Heart left ventricle (tissue), 16 donors: ENCODE results near the gene CRISPLD2. TPM values are rescaled to one million over a fixed set of nuclear protein-coding genes. Genes with fewer than 3 reads are reported as not detected.

Source experiments
- ATAC-seq, 4 donors: fragments of 200-7000 bp; cut with Tn5 transposase; one replicate each; pipeline ENCODE4 v1.9.1; 2020 to 2022; ENCODE audit warnings: moderate library complexity in 4 of 4, mild to moderate bottlenecking in 3 of 4, moderate number of reproducible peaks in 1 of 4
- DNase-seq, 5 donors: peaks; one replicate each; pipeline ENCODE4 v3.0.0-alpha.2; 2020
- H3K27ac ChIP-seq, 12 donors: fragments of 200-600 bp; sonication (generic) in 4 of 12; one replicate each; pipeline versions ENCODE4 v1.5.0 to v1.8.0; 2016 to 2022; ENCODE audit warnings: mild to moderate bottlenecking in 2 of 12
- H3K27me3 ChIP-seq, 9 donors: fragments of 200-600 bp; sonication (generic) in 2 of 9; one replicate each; pipeline versions ENCODE4 v1.5.1 to v1.8.0; 2016 to 2022; ENCODE audit warnings: mild to moderate bottlenecking in 3 of 9
- H3K36me3 ChIP-seq, 9 donors: fragments of 200-600 bp; sonication (generic) in 2 of 9; one replicate each; pipeline versions ENCODE4 v1.5.0 to v1.8.0; 2018 to 2022; ENCODE audit warnings: mild to moderate bottlenecking in 2 of 9
- H3K4me1 ChIP-seq, 12 donors: fragments of 200-600 bp; sonication (generic) in 4 of 12; one replicate each; pipeline versions ENCODE4 v1.5.0 to v1.8.0; 2016 to 2022; ENCODE audit warnings: mild to moderate bottlenecking in 3 of 12
- H3K4me3 ChIP-seq, 12 donors: fragments of 200-600 bp; sonication (generic) in 4 of 12; one replicate each; pipeline versions ENCODE4 v1.5.0 to v1.8.0; 2017 to 2022; ENCODE audit warnings: mild to moderate bottlenecking in 9 of 12, moderate library complexity in 4 of 12
- H3K9me3 ChIP-seq, 12 donors: fragments of 200-600 bp; sonication (generic) in 4 of 12; one replicate each; pipeline versions ENCODE4 v1.5.0 to v1.8.0; 2016 to 2022; ENCODE audit warnings: mild to moderate bottlenecking in 1 of 12
- CTCF ChIP-seq, 12 donors: fragments of 200-600 bp; sonication (generic) in 4 of 12; IDR thresholded peaks; one replicate each; pipeline versions ENCODE4 v1.5.0 to v1.8.0; 2018 to 2022; ENCODE audit warnings: antibody characterized with exemption in 12 of 12, mild to moderate bottlenecking in 5 of 12
- POLR2A ChIP-seq, 2 donors: fragments of 450-650 bp; IDR thresholded peaks; one replicate each; pipeline ENCODE4 v1.6.1; 2017; ENCODE audit warnings: antibody characterized with exemption in 2 of 2, mild to moderate bottlenecking in 2 of 2, moderate library complexity in 2 of 2
- WGBS, 4 donors: extraction: QIAGEN DNeasy Blood & Tissue Kit in 2 of 4; methylation state at CpG; one replicate each; pipeline versions ENCODE4 v1.1.5 to v1.1.7; 2013 to 2018; 5-methylcytosine and 5-hydroxymethylcytosine counted together
- intact Hi-C, 10 donors: fragments of 100-400 bp; cut with DNase I; formaldehyde crosslinking; loops; one replicate each; pipeline versions ENCODE4 v1.11.1 to v1.14.2; 2022
- polyA plus RNA-seq, 2 donors: library from polyadenylated mRNA; stranded (reverse); fragments of 200-250 nt; gene quantifications; one replicate each; pipeline ENCODE4 v1.2.3, GENCODE V29; 2013
- total RNA-seq, 9 donors: library from RNA; depleted of rRNA in 2 of 9; stranded (reverse); fragments of >200 nt in 2 of 9; fragmentation: NEBNext Ultra II Directional in 3 of 9; extraction: Animal tissue kit (Norgen Biotek cat#: 25700) in 3 of 9; gene quantifications; one replicate each; pipeline versions ENCODE4 v1.1.0 to v1.2.4, GENCODE V29; 2016 to 2023
- donor health status: ischemic (EF 13 %, LVEDD 7.1; RV severe dilation, severe dysfunction).
- donor health status: healthy with polysubstance abuse.
- donor health status: DM: no; HTN: yes; CAD: no.
- donor health status: DM: no; HTN: no; CAD: no.
- donor health status: ischemic (EF 25% LVEDD 6.9; RV normal size, moderate dysfunction).
- donor health status: ischemic (EF 25% LVEDD 5.7; RV mildly dilated, moderate dysfunction).
- donor health status: healthy.
- donor health status: DM: yes; HTN: yes; CAD: no.
- donor health status: ischemic (EF 35%, LVEDD 5.7; RV mildly dilated, moderate dysfunction).
- donor health status: nonischemic (EF 11% LVEDD 7.7; RV severe dilation, severe dysfunction).
- donor health status: DM: yes; HTN: yes; CAD: no.
- donor health status: PGD.
- donor health status: ischemic (EF 29% LVEDD 5.4; RV normal size, mild dysfunction).
- donor health status: nonischemic (EF 23%, LVEDD 6.1; RV moderate dilation, normal function).

Gene CRISPLD2
- total and polyA plus RNA-seq, 11 donors: 8.0 to 153 (median 12.9) TPM

- intact Hi-C loops: no loop called here
- Histone ChIP-seq H3K27me3 (no peaks in the 10 kb centered on the region), H3K36me3 (no peaks in the 10 kb centered on the region), H3K27ac (peak overlapping the region in 1 of 12 donors; percentile 12), H3K4me1 (peaks cover 0 to 22% (median 7%) of the 10 kb centered on the region in 12 donors), H3K4me3 (no peak overlapping the region), H3K9me3 (no peaks in the 10 kb centered on the region)
- WGBS, 4 donors: 62 to 69% (median 65%) methylated on average over 7 to 13 of the region's 13 CpGs
- ATAC-seq (peak in 3 of 4 donors; percentile 29 to 72 (median 41)), DNase-seq (no peak)
- TF ChIP-seq CTCF (IDR thresholded peaks at IDR 0.05) (no peak), POLR2A (IDR thresholded peaks at IDR 0.05) (no peak)
These were observed 33.1 kb upstream of the CRISPLD2 start for GRCh38 chr16:84786605-84787262.

DNA sequence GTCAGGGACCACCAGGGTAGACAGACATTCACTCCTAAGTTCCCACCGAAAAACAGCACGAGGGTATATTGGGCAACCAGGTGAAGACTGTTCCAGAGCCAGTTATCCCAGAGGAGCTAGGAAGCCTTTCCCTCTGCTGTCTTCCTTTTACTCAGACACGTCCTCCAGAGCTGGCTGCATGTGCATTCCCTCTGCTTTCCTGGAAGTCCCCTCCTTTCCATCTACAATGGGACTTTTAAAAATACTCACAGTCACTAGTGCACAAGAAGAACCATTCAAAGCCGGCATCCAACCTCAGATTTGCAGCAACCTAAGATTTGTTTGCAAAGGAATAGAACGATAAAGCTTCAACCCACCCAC is 32.5 kb upstream of the CRISPLD2 start:
- Histone ChIP-seq H3K36me3 (no peaks in the 10 kb centered on the region), H3K4me1 (peaks cover 0 to 22% (median 7%) of the 10 kb centered on the region in 12 donors), H3K27ac (peak overlapping the region in 1 of 12 donors; percentile 12), H3K4me3 (no peak overlapping the region), H3K9me3 (no peaks in the 10 kb centered on the region), H3K27me3 (no peaks in the 10 kb centered on the region)
- intact Hi-C loops: no loop called here
- DNase-seq (no peak), ATAC-seq (no peak)
- no peak for TF ChIP-seq CTCF (IDR thresholded peaks at IDR 0.05)
- no peak for TF ChIP-seq POLR2A (IDR thresholded peaks at IDR 0.05)
- WGBS, 4 donors: 53 to 61% (median 60%) methylated on average over 5 of the region's 5 CpGs

- Histone ChIP-seq H3K4me1 (peaks cover 0 to 22% (median 7%) of the 10 kb centered on the region in 12 donors), H3K4me3 (no peak overlapping the region), H3K36me3 (no peaks in the 10 kb centered on the region), H3K27me3 (no peaks in the 10 kb centered on the region), H3K27ac (no peak overlapping the region), H3K9me3 (no peaks in the 10 kb centered on the region)
- intact Hi-C loops: no loop called here
- no peak for TF ChIP-seq POLR2A (IDR thresholded peaks at IDR 0.05)
- no peak for TF ChIP-seq CTCF (IDR thresholded peaks at IDR 0.05)
- DNase-seq (no peak), ATAC-seq (no peak)
- WGBS, 4 donors: 95 to 98% (median 96%) methylated on average over 22 of the region's 22 CpGs
These were observed 30.8 kb upstream of the CRISPLD2 start for GRCh38 chr16:84788920-84789391.

DNA sequence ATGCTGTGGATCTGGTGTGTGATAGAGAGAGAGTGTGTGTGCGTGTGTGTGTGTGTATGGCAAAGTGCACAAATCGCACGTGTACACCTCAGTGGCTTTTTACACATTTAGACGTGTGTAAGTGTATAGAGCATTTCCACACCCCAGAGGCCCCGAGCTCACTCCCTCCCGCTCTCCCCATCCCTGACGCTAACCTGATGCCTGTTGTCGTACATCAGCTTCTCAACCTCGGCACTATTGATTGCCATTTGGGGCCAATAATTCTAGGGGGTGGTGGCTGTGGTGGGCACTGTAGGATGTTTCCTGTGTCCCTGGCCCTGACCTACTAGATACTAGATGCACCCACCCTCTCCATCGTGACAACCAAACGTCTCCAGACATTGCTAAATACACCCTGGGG is 30.4 kb upstream of the CRISPLD2 start:
- H3K4me3 ChIP-seq: no peak overlapping the region
- H3K27me3 ChIP-seq: no peaks in the 10 kb centered on the region
- no peak for ATAC-seq
- no peaks in the 10 kb centered on the region for H3K9me3 ChIP-seq
- intact Hi-C loops: no loop called here
- TF ChIP-seq CTCF (IDR thresholded peaks at IDR 0.05) (no peak), POLR2A (IDR thresholded peaks at IDR 0.05) (no peak)
- whole genome bisulfite sequencing, 4 donors: 79 to 88% (median 86%) methylated on average over 11 of the region's 11 CpGs
- H3K27ac ChIP-seq: no peak overlapping the region
- peaks cover 0 to 22% (median 8%) of the 10 kb centered on the region in 12 donors for H3K4me1 ChIP-seq
- H3K36me3 ChIP-seq: no peaks in the 10 kb centered on the region
- no peak for DNase-seq
